HG03575 (cell line): Measurements from ENCODE around the gene ACOD1.
A peak's percentile ranks its signal among the peaks of the same experiment; 100 is the strongest.
"Not testable (repeated sequence)": the region's sequence is repeated elsewhere in the genome, so short reads cannot be mapped to it uniquely, and the experiment has no call there.

ENCODE experiments used
- ATAC-seq: cut with Tn5 transposase; IDR thresholded peaks from one replicate; pipeline ENCODE4 v1.9.1; 2021; ENCODE audit not compliant: unreplicated experiment, insufficient number of reproducible peaks, low FRiP score; ENCODE audit errors: extremely low read depth

ACOD1 gene

GRCh38 chr13:76943646-76944045 lies 4.7 kb upstream of the ACOD1 start:
- no peak for ATAC-seq

- ATAC-seq = no peak
These were observed 3.9 kb upstream of the ACOD1 start for GRCh38 chr13:76944456-76944855.

GRCh38 chr13:76950101-76950500 lies 1.8 kb downstream of the ACOD1 start:
- no peak for ATAC-seq

- ATAC-seq = no peak
These were observed 5.7 kb downstream of the ACOD1 start for GRCh38 chr13:76953968-76954367.

GRCh38 chr13:76954538-76954937 lies 6.2 kb downstream of the ACOD1 start:
- ATAC-seq = no peak

- no peak for ATAC-seq
These were observed 6.9 kb downstream of the ACOD1 start for GRCh38 chr13:76955193-76955592.

- no peak for ATAC-seq
These were observed 7.3 kb downstream of the ACOD1 start for GRCh38 chr13:76955661-76956060.

GRCh38 chr13:76958841-76959432 lies 10.6 kb downstream of the ACOD1 start:
- no peak for ATAC-seq

- ATAC-seq = not testable (repeated sequence)
These were observed 11.4 kb downstream of the ACOD1 start for GRCh38 chr13:76959734-76960133.

GRCh38 chr13:76965759-76966421 lies 17.6 kb downstream of the ACOD1 start:
- no peak for ATAC-seq

GRCh38 chr13:76967031-76967430 lies 18.7 kb downstream of the ACOD1 start:
- ATAC-seq = no peak

GRCh38 chr13:76968041-76968440 lies 19.7 kb downstream of the ACOD1 start:
- no peak for ATAC-seq

GRCh38 chr13:76969488-76970365 lies 21.4 kb downstream of the ACOD1 start:
- no peak for ATAC-seq

GRCh38 chr13:76971215-76971614 lies 22.9 kb downstream of the ACOD1 start:
- ATAC-seq = peak; percentile 38

GRCh38 chr13:76971851-76972829 lies 23.8 kb downstream of the ACOD1 start:
- ATAC-seq = no peak

GRCh38 chr13:76973920-76974617 lies 25.8 kb downstream of the ACOD1 start:
- no peak for ATAC-seq

- ATAC-seq = no peak
These were observed 26.3 kb downstream of the ACOD1 start for GRCh38 chr13:76974618-76974975.

GRCh38 chr13:76975863-76976262 lies 27.6 kb downstream of the ACOD1 start:
- ATAC-seq = no peak
